Measurements from ENCODE around the gene NDFIP1. TPM values are rescaled to one million over a fixed set of nuclear protein-coding genes. Genes with fewer than 3 reads are reported as not detected.

The NDFIP1 gene
- total RNA-seq, 1 experiment from 2014 or later: 26.6 TPM

DNA sequence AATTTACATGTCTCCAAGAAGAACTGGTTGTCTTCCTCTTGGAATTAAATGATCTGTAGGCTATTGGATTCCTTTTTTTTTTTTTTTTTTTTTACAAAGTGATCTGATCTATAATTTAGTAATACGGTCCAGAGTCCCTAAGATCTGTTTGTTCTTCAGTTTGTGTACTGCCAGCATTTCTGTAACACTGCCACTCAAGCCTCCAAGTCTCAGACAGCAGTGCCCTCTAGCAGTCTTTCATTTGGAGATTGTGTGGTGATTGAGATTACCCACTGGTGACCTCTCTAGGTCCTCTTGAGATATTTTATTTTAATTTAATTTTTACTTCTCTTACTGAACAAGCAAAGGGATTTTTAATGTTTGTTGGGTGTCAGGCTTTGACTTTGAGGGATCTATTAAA, 40.8 kb downstream of the NDFIP1 start:
- Histone ChIP-seq H4K91ac (ENCODE audit: insufficient read length, low read depth, low read length) (no peak overlapping the region), H2AK5ac (ENCODE audit: insufficient read length, low read length) (no peak overlapping the region), H4K20me1 (ENCODE audit: control insufficient read depth, insufficient read depth, insufficient read length) (no peaks in the 10 kb centered on the region), H3T11ph (ENCODE audit: low read length) (no peak overlapping the region), H2BK15ac (ENCODE audit: low read depth, low read length) (no peak overlapping the region), H3K27me3 (ENCODE audit: insufficient read depth, low read length) (no peaks in the 10 kb centered on the region), H3K9me3 (ENCODE audit: control insufficient read depth, low read depth, low read length) (no peaks in the 10 kb centered on the region), H3K4ac (ENCODE audit: low read depth, low read length) (no peak overlapping the region), H3K56ac (ENCODE audit: insufficient read length, low read depth, low read length) (no peak overlapping the region), H3K9ac (ENCODE audit: extremely low read depth, insufficient read length, low read length) (no peak overlapping the region), H4K8ac (replicated peaks; ENCODE audit: insufficient read length, low read depth, low read length) (no peak overlapping the region), H3K23ac (ENCODE audit: insufficient read length, low read depth, low read length) (no peak overlapping the region), H3K18ac (ENCODE audit: insufficient read length, low read depth, low read length) (no peak overlapping the region), H2BK120ac (ENCODE audit: low read depth, low read length, poor library complexity, severe bottlenecking) (no peak overlapping the region), H3K27ac (ENCODE audit: insufficient read length, low read depth, low read length) (no peak overlapping the region), H2BK12ac (ENCODE audit: insufficient read length, low read depth, low read length) (no peak overlapping the region), H3K4me2 (ENCODE audit: insufficient read depth, insufficient read length, low read length) (no peak overlapping the region), H2AFZ (ENCODE audit: low read length) (no peak overlapping the region), H3K4me1 (ENCODE audit: insufficient read depth, low read length) (no peaks in the 10 kb centered on the region; the same call in 1 of the 2 replicates), H3K79me1 (ENCODE audit: insufficient read depth, low read depth, low read length, poor library complexity, severe bottlenecking) (no peaks in the 10 kb centered on the region), H2BK20ac (ENCODE audit: low read depth, low read length, poor library complexity, severe bottlenecking) (no peak overlapping the region), H3K23me2 (ENCODE audit: insufficient read length, low read depth, low read length, poor library complexity, severe bottlenecking) (no peaks in the 10 kb centered on the region), H2BK5ac (ENCODE audit: insufficient read length, low read length) (no peak overlapping the region), H4K5ac (ENCODE audit: insufficient read length, low read depth, low read length) (no peak overlapping the region), H3K14ac (ENCODE audit: insufficient read depth, low read length) (no peak overlapping the region), H3K79me2 (ENCODE audit: insufficient read depth, low read length) (no peaks in the 10 kb centered on the region)
- Mint-ChIP-seq H3K27me3 (ENCODE audit: low read depth) (no peaks in the 10 kb centered on the region), H3K27ac (no peak overlapping the region), H3K36me3 (ENCODE audit: insufficient read depth in 1 of 3, low read depth in 3 of 3) (peaks cover 21 to 28% (median 27%) of the 10 kb centered on the region in 3 experiments), H3K9me3 (peaks cover 3 to 7% of the 10 kb centered on the region in 2 experiments; a peak in 2 of 5 replicates), H3K4me3 (no peak overlapping the region), H3K4me1 (peaks cover 17 to 19% of the 10 kb centered on the region in 2 experiments)
- DNase-seq: no peak
- WGBS (ENCODE audit: extremely low coverage, insufficient read length, low lambda C conversion rate): no CpG with 5 or more reads among the region's 1 CpG
- TF ChIP-seq, protein P1, sequence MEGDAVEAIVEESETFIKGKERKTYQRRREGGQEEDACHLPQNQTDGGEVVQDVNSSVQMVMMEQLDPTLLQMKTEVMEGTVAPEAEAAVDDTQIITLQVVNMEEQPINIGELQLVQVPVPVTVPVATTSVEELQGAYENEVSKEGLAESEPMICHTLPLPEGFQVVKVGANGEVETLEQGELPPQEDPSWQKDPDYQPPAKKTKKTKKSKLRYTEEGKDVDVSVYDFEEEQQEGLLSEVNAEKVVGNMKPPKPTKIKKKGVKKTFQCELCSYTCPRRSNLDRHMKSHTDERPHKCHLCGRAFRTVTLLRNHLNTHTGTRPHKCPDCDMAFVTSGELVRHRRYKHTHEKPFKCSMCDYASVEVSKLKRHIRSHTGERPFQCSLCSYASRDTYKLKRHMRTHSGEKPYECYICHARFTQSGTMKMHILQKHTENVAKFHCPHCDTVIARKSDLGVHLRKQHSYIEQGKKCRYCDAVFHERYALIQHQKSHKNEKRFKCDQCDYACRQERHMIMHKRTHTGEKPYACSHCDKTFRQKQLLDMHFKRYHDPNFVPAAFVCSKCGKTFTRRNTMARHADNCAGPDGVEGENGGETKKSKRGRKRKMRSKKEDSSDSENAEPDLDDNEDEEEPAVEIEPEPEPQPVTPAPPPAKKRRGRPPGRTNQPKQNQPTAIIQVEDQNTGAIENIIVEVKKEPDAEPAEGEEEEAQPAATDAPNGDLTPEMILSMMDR (conservative IDR thresholded peaks at IDR 0.05): no peak

Measured in H9 (cell line).